EL (cell line): Measurements from ENCODE around the gene KSR1.
A peak's percentile ranks its signal among the peaks of the same experiment; 100 is the strongest.
"Not testable (repeated sequence)": the region's sequence is repeated elsewhere in the genome, so short reads cannot be mapped to it uniquely, and the experiment has no call there.

ENCODE experiments used
- DNase-seq: peaks from one replicate; pipeline ENCODE4 v3.0.0-alpha.2; 2016

The KSR1 gene

DNA sequence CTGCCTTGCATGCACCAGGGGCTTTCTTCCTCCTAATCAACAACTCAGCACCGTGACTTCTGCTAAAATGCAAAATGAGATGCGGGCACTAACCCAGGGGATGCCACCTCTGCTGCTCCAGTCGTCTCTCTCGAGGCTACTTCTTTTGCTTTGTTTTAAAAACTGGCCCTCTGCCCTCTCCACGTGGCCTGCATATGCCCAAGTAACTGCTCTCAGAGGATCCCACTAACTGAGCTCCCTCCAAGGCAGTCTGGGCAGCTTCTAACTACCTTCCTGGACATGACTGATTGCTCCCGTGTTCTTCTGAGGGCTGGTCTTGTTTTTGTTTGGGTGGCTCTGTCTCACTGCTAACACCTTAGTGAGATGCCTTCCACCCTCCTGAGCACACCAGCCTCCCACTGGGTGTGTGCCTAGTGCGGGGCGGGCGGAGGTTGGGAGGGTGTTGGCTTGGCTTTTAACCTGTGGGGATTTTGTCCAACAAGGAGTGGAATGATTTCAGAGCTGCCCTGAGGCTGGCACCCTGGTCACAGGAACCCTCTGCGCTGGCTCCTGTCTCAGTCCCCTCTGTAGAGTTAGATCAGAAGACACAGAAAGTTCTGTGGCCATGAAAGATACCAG is 165.8 kb downstream of the KSR1 start:
- no peak for DNase-seq

GRCh38 chr17:27622986-27623385 is 166.7 kb downstream of the KSR1 start:
- no peak for DNase-seq

DNA sequence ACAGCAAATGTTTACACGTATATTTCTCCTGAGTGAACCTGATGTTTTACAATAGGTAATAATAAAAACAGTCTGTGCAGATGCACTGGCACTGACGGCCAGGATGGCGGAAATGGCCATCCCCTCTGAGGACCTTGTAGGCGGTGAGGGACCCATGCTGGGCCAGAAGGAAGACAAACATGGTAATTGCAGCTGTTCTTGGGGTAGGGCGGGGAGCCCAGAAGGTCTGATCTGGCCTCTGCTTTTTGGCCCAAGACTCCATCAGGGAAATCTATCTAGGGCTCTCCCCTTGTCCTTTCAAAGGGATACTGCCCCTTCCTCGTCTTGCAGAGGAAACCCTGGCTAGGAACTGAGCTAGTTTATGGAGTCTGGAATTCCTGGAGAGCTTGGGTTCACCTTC is 167.4 kb downstream of the KSR1 start:
- DNase-seq = no peak

GRCh38 chr17:27624539-27624938 is 168.3 kb downstream of the KSR1 start:
- DNase-seq = no peak

DNA sequence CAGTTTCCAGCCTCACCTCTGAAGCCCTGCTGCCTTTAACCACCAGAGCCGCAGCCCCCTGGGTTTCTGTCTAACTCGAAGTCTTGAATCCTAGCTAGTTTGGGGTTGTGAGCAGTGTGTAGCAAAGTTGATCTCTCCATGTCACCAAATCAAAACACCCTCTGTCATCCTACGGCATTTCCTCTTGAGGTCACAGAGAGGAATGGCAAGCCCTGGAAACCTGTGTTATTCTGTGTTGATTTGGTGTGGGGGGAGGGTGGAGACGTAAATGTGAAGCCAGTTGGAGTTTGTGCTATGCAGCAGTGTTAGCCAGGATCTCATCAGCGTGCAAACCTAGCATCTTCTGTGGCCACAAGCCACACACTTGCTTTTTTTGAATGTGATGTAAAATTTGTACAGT is 169.6 kb downstream of the KSR1 start:
- no peak for DNase-seq

DNA sequence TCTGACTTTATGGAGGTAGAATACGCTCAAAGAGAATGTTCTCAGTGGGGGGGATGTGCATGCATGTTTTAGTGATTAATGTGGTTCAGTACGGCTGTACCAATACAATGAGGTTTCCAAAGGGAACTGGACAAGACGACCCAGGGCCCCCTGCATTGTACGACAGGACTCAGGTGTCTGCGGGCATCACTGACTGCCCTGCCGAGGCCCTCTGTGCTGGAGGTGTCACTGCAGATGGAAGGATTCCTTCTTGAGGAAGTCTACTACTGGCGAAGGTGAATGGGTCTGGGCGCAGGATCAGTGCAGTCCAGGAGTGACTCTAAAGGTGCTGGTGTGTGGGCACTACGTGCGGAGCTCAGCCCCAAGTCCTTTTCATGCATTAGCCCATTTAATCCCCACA is 171.3 kb downstream of the KSR1 start:
- no peak for DNase-seq

DNA sequence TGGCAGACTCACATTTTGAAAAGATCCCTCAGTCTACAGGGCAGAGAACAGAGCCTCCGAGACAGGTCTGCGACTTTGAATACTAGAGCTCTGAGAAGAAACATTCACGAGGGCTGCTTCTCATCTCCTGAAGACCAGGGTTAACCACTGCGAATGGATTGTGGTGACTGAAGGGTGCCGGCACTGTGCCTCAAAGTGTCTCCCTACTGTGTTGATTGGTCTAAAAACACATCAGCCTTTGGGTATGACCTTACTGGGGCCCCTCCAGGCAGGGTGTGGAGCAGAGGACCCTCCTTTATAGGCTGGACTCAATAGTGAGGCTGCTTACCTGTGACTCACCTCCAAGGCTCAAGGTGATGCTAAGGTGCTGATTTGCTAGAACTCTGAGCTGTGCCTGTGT is 172.1 kb downstream of the KSR1 start:
- no peak for DNase-seq

DNA sequence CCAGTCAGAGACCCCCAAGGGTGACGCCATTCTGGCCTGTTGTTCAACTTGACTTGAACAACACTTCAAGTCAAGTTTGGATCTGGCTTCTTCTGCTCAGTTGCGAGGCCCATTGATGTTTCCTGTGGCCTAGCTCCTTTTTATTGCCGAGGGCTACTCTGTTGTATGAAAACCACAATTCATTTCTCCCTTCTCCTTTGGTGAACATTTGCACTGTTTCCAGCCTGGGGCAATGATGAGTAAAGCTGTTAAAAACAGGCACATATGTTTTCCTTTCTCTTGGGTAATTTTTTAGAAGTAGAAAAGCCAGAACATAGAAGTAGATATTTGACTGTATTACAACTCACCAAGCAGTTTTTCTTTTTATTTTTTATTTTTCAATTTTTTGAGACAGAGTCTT is 173.0 kb downstream of the KSR1 start:
- peak; percentile 78 for DNase-seq

GRCh38 chr17:27630607-27631410 is 174.6 kb downstream of the KSR1 start, which contains the start of gene LGALS9:
LGALS9 (plus strand) TSS chr17:27631188; CDS start chr17:27631266, 78 bp downstream.
- DNase-seq = peak; percentile 59

- DNase-seq = no peak
Measured at GRCh38 chr17:27631411-27631760, 175.1 kb downstream of the KSR1 start.

DNA sequence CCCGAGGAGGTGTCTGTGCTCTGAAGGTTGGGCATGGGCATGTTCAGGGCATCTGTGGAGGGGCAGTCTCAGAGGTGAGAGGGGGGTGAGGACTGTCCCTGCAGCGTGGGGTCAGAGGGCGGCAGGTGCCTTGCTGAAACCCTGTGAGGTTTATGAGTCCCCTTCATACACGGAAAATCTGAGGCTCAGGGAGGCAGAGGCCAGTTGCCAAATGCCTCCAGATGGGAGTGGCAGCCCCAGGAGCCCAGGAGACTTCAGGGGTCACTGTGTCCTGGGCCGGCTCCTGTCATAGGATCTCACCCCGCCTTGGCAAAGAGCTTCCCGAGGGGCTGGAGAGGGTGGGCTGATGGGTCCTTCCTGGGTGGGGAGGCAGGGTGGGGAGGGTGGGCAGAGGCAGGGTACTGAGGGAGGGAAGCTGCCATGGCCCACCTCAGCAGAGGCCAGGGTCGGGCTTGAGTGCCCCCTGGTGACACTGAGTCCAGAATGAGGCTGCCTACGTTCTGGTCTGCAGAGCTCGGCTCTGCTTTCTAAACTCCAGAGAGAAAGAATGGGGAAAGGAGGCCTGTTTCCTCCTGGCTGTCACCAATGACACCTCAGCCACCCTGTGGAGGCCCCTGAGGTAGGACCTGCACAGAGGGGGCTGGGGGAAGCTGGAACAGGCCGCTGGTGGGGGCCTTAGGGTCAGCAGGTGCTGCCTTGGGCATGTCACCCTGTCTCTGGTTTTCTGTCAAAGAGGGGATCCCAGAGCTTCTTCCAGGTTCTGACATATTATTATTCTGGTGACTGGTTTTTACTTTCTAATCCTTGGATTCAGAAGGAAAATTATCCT is 175.9 kb downstream of the KSR1 start:
- DNase-seq = no peak

GRCh38 chr17:27632766-27633165 is 176.5 kb downstream of the KSR1 start:
- peak; percentile 39 for DNase-seq

DNA sequence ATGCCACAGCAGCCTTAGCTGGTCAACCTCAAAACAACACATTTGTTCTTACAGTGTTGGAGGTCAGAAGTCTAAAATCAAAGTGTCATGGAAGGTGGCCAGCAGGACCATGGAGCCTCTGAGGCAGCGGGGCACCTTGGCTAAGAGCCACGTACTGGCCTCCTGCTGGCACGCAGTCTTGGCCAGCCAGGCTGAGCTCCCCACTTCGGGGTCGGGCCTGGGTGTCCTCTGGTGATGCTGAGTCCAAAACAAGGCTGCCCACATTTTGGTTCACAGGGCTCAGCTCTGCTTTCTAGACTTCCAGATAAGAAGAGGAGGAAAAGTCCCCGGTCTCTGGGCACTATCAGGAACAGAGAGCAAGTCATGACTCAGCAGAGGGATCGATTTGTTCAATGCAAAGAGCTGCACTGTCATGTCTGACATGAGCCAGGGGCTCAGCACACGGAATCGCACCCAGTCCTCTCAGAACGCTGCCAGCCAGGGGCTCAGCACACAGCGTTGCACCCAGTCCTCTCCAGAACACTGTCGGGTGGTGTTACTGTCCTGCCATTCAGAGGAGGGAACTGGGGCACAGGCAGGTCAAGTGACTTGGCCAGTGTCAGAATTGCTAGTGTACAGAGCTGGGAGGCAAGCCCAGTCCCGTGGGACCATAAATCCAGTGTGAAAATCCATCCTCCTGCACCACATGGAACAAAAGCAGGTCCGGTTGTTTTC is 177.2 kb downstream of the KSR1 start:
- no peak for DNase-seq

GRCh38 chr17:27634026-27634335 is 177.7 kb downstream of the KSR1 start:
- no peak for DNase-seq

- DNase-seq = no peak
Measured at GRCh38 chr17:27634776-27635175, 178.5 kb downstream of the KSR1 start.

GRCh38 chr17:27635275-27635823 is 179.1 kb downstream of the KSR1 start:
- no peak for DNase-seq

- DNase-seq = not testable (repeated sequence)
Measured at GRCh38 chr17:27636005-27636520, 179.8 kb downstream of the KSR1 start.

GRCh38 chr17:27637818-27638217 is 181.6 kb downstream of the KSR1 start:
- DNase-seq = not testable (repeated sequence)

GRCh38 chr17:27638415-27638914 is 182.2 kb downstream of the KSR1 start:
- not testable (repeated sequence) for DNase-seq

- no peak for DNase-seq
Measured at GRCh38 chr17:27640790-27641189, 184.5 kb downstream of the KSR1 start.

DNA sequence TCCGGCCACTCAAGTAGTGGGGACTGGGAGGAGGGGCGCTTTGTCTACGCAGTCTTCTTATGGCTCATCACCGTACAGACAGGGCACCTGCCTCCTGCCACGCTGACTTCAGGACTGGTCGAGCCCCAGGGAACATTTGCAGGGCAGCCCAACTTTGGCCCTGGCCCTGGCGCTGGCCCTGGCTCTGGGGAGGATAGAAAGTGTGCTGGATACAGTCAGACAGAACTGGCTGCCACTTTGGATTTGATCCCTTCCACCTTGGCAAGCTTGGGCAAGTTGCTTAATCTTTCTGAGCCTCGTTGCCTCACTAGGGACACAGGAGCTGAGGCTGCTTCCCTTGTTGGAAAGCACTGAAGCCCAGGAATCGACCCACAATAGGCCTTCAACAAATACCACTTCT is 188.3 kb downstream of the KSR1 start:
- no peak for DNase-seq

- DNase-seq = not testable (repeated sequence)
Measured at GRCh38 chr17:27645621-27646020, 189.4 kb downstream of the KSR1 start.
